Mucosa of stomach (tissue), 1 donor: Measurements from ENCODE around the gene SLC25A1.

Experiments used
- H3K27me3 ChIP-seq: one replicate; pipeline ENCODE4 v1.7.0; 2013; ENCODE audit warnings: mild to moderate bottlenecking, low read length; ENCODE audit not compliant: control insufficient read depth, insufficient read depth
- H3K36me3 ChIP-seq: one replicate; pipeline ENCODE4 v1.7.0; 2013; ENCODE audit warnings: low read length; ENCODE audit not compliant: control insufficient read depth, insufficient read depth
- H3K4me1 ChIP-seq: one replicate; pipeline ENCODE4 v1.7.0; 2013; ENCODE audit warnings: mild to moderate bottlenecking, low read length; ENCODE audit not compliant: control insufficient read depth, insufficient read depth
- H3K4me3 ChIP-seq: one replicate; pipeline ENCODE4 v1.7.0; 2013; ENCODE audit warnings: low read length
- H3K9ac ChIP-seq: one replicate; pipeline ENCODE4 v1.7.0; 2013; ENCODE audit warnings: mild to moderate bottlenecking, low read length, moderate library complexity
- H3K9me3 ChIP-seq: one replicate; pipeline ENCODE4 v1.7.0; 2013; ENCODE audit warnings: mild to moderate bottlenecking, low read length, moderate library complexity; ENCODE audit not compliant: control insufficient read depth
- donor health status: Pancreatic carcinoma.

The SLC25A1 gene

DNA sequence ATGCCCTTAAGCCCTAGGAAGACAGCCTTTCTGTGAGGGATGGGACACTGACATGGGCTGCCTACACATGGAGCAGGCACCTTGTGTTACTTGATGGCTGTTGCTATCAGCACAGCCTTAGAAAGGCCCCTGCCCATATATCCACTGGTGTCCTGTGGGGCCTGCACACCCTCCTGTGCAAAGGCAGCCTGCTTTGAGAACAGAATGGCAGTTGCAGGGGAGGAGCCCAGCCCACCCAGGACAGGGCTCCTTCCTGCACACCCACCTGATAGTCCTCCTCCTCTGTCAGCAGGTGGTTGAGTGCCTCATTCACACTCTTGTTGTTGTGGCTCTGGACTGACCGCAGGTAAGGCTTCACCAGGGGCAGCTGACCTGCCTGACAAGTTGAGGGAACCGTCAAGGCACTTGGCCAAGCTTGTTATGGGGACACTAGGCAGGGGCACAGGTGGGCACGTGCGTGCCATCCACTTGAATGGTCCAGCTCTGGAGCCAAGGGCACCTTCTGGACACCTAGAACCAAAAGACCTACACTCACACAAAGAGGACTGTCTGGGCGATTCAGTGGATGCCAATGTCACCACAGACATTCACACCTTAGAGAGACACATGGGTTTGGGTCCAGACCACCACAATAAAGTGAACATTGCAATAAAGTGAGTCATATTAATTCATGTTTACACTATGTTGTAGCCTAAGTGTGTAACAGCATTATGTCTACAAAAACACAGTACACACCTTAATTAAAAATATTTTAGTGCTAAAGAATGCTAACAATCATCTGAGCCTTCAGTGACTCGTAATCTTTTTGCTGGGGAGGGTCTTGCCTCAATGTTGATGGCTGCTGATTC is 9.4 kb upstream of the SLC25A1 start:
- no peak overlapping the region for H3K9ac ChIP-seq

GRCh38 chr22:19184276-19184997 is 5.9 kb upstream of the SLC25A1 start:
- Histone ChIP-seq H3K36me3 (no peaks in the 10 kb centered on the region), H3K9me3 (no peaks in the 10 kb centered on the region)

More for the DNA sequence above, 9.4 kb upstream of the SLC25A1 start:
- Histone ChIP-seq H3K9me3 (no peaks in the 10 kb centered on the region), H3K4me1 (no peaks in the 10 kb centered on the region), H3K27me3 (no peaks in the 10 kb centered on the region), H3K4me3 (no peak overlapping the region), H3K36me3 (no peaks in the 10 kb centered on the region)

DNA sequence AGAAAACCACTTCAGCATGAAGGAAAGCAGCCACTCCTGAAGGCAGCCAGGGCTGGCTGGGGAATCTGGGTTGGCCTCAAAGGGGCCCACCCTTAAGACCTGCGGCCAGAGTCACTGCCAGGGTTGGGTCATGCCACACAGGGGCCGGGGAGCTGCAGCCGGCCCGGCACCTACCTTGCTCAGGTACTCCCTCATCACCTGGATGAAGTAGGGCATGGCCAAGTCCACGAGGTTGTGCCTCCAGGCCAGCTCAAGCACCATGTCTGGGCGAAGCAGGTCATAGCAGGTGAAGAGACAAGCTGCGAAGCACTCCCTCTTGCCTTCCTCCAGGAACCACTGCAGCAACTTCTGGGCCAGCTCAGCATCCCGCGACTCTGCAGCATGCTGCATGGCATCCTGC is 4.7 kb upstream of the SLC25A1 start:
- Histone ChIP-seq H3K9ac (no peak overlapping the region), H3K27me3 (no peaks in the 10 kb centered on the region), H3K36me3 (no peaks in the 10 kb centered on the region), H3K4me3 (no peak overlapping the region), H3K9me3 (no peaks in the 10 kb centered on the region), H3K4me1 (peaks cover 12% of the 10 kb centered on the region)

More at GRCh38 chr22:19184276-19184997, 5.9 kb upstream of the SLC25A1 start:
- no peaks in the 10 kb centered on the region for H3K27me3 ChIP-seq
- no peak overlapping the region for H3K9ac ChIP-seq
- H3K4me1 ChIP-seq = peaks cover 6% of the 10 kb centered on the region
- H3K4me3 ChIP-seq = no peak overlapping the region

DNA sequence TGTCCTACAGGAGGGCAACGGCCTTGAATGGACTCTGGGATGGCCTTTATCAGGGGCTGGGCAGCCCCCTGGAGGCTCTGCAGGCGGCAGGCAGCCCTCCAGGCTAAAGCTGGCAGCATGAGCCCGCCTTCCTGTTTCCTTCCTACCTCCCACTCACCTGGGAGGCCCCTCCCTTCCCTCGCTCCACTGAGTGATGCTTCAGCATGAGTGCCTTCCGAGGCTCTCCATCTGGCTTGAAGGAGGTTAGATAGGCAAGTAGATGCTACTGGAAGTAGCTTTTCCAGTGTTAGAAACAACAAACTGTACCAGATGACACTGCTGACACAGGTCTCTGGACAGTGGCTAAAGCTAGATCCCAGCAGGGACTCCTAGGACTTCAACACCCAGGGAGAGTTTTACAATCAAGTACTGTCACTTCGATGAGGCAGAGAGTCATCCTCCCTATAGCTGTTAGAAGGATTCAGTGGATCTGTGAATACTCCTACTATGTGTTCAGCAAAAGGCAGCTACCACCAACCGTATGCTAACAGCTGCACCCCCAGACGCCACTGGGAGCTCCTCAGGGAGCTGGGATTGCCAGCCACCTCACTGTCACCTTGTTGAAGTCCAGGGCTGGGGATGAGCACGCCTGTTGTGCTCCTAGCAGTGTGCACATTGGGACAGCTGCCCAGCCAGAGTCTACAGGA is 4.1 kb upstream of the SLC25A1 start:
- Histone ChIP-seq H3K4me1 (peaks cover 13% of the 10 kb centered on the region), H3K4me3 (no peak overlapping the region)

GRCh38 chr22:19181786-19182471 is 3.4 kb upstream of the SLC25A1 start:
- Histone ChIP-seq H3K4me3 (no peak overlapping the region), H3K27me3 (no peaks in the 10 kb centered on the region), H3K9ac (no peak overlapping the region), H3K4me1 (peaks cover 20% of the 10 kb centered on the region), H3K9me3 (no peaks in the 10 kb centered on the region), H3K36me3 (no peaks in the 10 kb centered on the region)

More for the DNA sequence above, 4.1 kb upstream of the SLC25A1 start:
- no peak overlapping the region for H3K9ac ChIP-seq
- no peaks in the 10 kb centered on the region for H3K9me3 ChIP-seq
- no peaks in the 10 kb centered on the region for H3K27me3 ChIP-seq
- H3K36me3 ChIP-seq = no peaks in the 10 kb centered on the region

DNA sequence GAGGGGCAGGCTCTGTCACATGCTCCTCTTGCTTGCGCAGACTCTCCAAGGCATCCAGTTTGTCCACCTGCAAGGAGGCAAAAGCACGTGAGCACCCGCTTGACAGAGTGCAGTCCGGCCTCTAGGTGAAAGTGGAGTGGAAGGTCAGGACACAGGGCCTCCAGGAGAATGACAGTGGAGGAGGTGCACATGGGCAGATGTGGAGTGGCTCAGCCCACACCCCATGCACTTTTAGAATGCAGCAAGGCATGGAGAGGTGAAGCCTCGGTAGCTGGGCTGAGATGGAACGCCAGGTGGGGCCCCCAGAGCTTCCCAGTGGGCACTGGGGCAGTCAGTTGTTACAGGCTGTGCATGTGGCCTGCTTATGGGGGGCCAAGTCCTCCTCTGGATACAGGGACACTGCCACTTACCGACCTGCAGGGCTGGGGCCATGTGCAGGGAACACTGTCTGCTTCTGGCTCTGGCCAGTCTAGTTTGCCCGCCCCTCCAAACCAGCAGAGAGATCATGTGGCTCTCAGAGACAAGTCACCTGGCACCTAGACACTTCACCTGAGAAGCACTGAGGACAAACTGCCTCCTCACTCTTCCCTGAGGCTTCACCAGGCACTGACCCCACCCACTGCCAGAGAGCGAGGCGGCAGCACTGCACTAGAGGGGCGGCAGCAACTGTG is 2.3 kb upstream of the SLC25A1 start:
- H3K9ac ChIP-seq = no peak overlapping the region
- no peak overlapping the region for H3K4me3 ChIP-seq
- H3K36me3 ChIP-seq = no peaks in the 10 kb centered on the region
- H3K4me1 ChIP-seq = peaks cover 21% of the 10 kb centered on the region
- H3K27me3 ChIP-seq = no peaks in the 10 kb centered on the region
- H3K9me3 ChIP-seq = no peaks in the 10 kb centered on the region

GRCh38 chr22:19180234-19180633 is 1.7 kb upstream of the SLC25A1 start:
- H3K9ac ChIP-seq = no peak overlapping the region
- no peaks in the 10 kb centered on the region for H3K27me3 ChIP-seq

GRCh38 chr22:19179497-19180048 is 1.0 kb upstream of the SLC25A1 start:
- Histone ChIP-seq H3K36me3 (no peaks in the 10 kb centered on the region), H3K27me3 (no peaks in the 10 kb centered on the region), H3K9me3 (no peaks in the 10 kb centered on the region), H3K4me1 (peaks cover 23% of the 10 kb centered on the region), H3K9ac (no peak overlapping the region), H3K4me3 (no peak overlapping the region)

More at GRCh38 chr22:19180234-19180633, 1.7 kb upstream of the SLC25A1 start:
- Histone ChIP-seq H3K9me3 (no peaks in the 10 kb centered on the region), H3K4me1 (peaks cover 21% of the 10 kb centered on the region), H3K4me3 (no peak overlapping the region), H3K36me3 (no peaks in the 10 kb centered on the region)

GRCh38 chr22:19178065-19178656 is 375 bp downstream of the SLC25A1 start:
- Histone ChIP-seq H3K4me3 (peak overlapping the region; percentile 24), H3K9ac (peak overlapping the region; percentile 76), H3K36me3 (no peaks in the 10 kb centered on the region), H3K4me1 (peaks cover 37% of the 10 kb centered on the region), H3K9me3 (no peaks in the 10 kb centered on the region), H3K27me3 (no peaks in the 10 kb centered on the region)

- H3K9me3 ChIP-seq = no peaks in the 10 kb centered on the region
- no peaks in the 10 kb centered on the region for H3K27me3 ChIP-seq
- no peaks in the 10 kb centered on the region for H3K36me3 ChIP-seq
- H3K9ac ChIP-seq = peak overlapping the region; percentile 76
- peaks cover 44% of the 10 kb centered on the region for H3K4me1 ChIP-seq
- H3K4me3 ChIP-seq = peak overlapping the region; percentile 24
These were observed 1.1 kb downstream of the SLC25A1 start for GRCh38 chr22:19177164-19178064.
